ENCODE measurements around the gene UQCRC1. TPM values are rescaled to one million over a fixed set of nuclear protein-coding genes. Genes with fewer than 3 reads are reported as not detected.

The UQCRC1 gene
- total RNA-seq, 2 donors from 2014 or later: 682 to 753 TPM

- Histone ChIP-seq H3K36me3 (no peaks in the 10 kb centered on the region), H3K9me3 (no peaks in the 10 kb centered on the region), H3K9ac (ENCODE audit: low read depth in 2 of 2, low read length in 2 of 2) (no peak overlapping the region), H3K4me3 (no peak overlapping the region), H3K27me3 (no peaks in the 10 kb centered on the region), H3K27ac (no peak overlapping the region), H3K4me1 (no peaks in the 10 kb centered on the region)
- DNase-seq: no peak
- intact Hi-C loops (cut with DNase I): no loop called here
- no peak for TF ChIP-seq CTCF (IDR thresholded peaks at IDR 0.05)
Measured at GRCh38 chr3:48575366-48575765, 34.1 kb downstream of the UQCRC1 start.

GRCh38 chr3:48573973-48574585, 35.4 kb downstream of the UQCRC1 start:
- H3K27ac ChIP-seq: no peak overlapping the region
- TF ChIP-seq CTCF (IDR thresholded peaks at IDR 0.05): no peak
- no peak overlapping the region for H3K9ac ChIP-seq (ENCODE audit: low read depth in 2 of 2, low read length in 2 of 2)
- no peaks in the 10 kb centered on the region for H3K36me3 ChIP-seq
- DNase-seq: no peak
- H3K4me1 ChIP-seq: no peaks in the 10 kb centered on the region
- H3K9me3 ChIP-seq: no peaks in the 10 kb centered on the region
- intact Hi-C loops (cut with DNase I): no loop called here
- H3K4me3 ChIP-seq: no peak overlapping the region
- no peaks in the 10 kb centered on the region for H3K27me3 ChIP-seq

DNA sequence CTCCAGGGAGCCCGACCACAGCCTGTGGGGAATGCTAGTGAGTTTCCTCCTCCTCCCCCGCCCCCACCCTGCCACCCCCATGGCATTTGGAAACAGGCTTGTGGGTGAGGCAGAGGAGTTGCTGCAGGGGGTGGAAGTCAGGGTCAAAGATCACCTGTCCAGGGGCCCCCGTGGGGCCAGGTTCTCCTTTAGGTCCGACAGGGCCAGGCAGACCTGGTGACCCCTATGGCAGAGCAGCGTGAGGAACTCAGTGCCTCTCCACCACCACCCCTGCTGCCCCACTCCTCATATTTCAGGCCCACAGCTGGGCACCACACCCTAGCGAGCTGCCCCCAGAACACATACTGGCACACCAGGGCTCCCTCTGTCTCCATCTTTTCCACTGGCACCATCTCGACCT, 36.9 kb downstream of the UQCRC1 start:
- no peaks in the 10 kb centered on the region for H3K4me1 ChIP-seq
- H3K27ac ChIP-seq: no peak overlapping the region
- no peak for TF ChIP-seq CTCF (IDR thresholded peaks at IDR 0.05)
- H3K36me3 ChIP-seq: no peaks in the 10 kb centered on the region
- no peak for DNase-seq
- no peak overlapping the region for H3K9ac ChIP-seq (ENCODE audit: low read depth in 2 of 2, low read length in 2 of 2)
- H3K27me3 ChIP-seq: no peaks in the 10 kb centered on the region
- no peak overlapping the region for H3K4me3 ChIP-seq
- intact Hi-C loops (cut with DNase I): no loop called here
- no peaks in the 10 kb centered on the region for H3K9me3 ChIP-seq

DNA sequence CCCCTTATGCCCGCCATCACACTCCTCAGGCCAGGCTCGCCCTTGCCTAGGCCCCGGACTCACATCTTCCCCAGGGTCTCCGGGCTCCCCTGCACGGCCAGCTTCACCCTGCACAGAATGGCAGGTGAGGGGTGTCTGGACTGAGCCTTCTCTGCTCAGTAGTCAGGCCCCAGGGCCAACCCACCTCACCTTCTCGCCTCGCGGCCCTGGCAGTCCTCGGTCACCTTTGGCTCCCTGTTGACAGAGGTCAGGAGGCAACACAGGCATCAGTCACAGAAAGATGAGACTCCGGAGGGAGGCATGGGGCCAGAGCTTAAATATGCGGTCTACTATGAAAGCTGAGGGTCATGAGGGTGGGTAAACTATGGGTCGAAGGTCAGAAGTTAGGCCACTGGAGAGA, 37.5 kb downstream of the UQCRC1 start:
- intact Hi-C loops (cut with DNase I): no loop called here
- DNase-seq: no peak
- Histone ChIP-seq H3K36me3 (no peaks in the 10 kb centered on the region), H3K4me1 (no peaks in the 10 kb centered on the region), H3K9ac (ENCODE audit: low read depth in 2 of 2, low read length in 2 of 2) (no peak overlapping the region), H3K4me3 (no peak overlapping the region), H3K9me3 (no peaks in the 10 kb centered on the region), H3K27ac (no peak overlapping the region), H3K27me3 (no peaks in the 10 kb centered on the region)
- TF ChIP-seq CTCF (IDR thresholded peaks at IDR 0.05): no peak

DNA sequence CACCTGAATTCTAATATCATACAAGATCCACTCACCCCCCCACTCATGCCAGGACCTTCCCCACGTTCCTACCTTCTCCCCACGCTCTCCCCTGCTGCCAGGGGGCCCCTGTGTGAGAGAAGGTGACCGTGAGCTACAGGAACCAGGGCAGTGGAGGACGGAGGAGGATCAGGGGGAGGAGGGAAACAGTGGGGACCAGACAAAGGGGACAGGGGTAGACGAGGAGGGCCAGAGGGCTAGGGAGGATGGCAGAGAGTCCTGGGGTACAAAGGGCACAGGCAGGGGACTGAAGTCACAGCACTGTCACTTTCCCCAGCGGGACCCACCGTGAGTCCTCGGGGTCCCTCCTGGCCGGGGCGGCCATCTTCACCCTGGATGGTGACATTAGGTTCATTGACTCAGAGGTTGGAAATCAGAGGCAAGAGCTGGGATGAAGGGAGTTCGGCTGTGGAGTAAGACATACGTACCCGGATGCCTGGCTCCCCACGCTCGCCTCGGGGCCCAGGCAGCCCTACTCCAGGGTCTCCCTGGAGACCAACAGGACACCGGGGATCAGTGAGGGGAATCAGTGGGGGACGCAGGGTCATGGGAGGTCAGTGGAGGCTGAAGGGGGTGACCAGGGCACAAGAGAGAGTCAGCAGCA, 39.5 kb downstream of the UQCRC1 start:
- Histone ChIP-seq H3K27me3 (no peaks in the 10 kb centered on the region), H3K4me1 (no peaks in the 10 kb centered on the region), H3K9ac (ENCODE audit: low read depth in 2 of 2, low read length in 2 of 2) (no peak overlapping the region), H3K4me3 (no peak overlapping the region), H3K27ac (no peak overlapping the region), H3K36me3 (no peaks in the 10 kb centered on the region), H3K9me3 (no peaks in the 10 kb centered on the region)
- intact Hi-C loops (cut with DNase I): no loop called here
- DNase-seq: no peak
- no peak for TF ChIP-seq CTCF (IDR thresholded peaks at IDR 0.05)
